GM12891 (cell line): ENCODE data around the gene UNC13C.
A peak's percentile ranks its signal among the peaks of the same experiment; 100 is the strongest.

Experiments
- DNase-seq: peaks from one replicate; pipeline ENCODE4 v3.0.0; 2011; ENCODE audit warnings: low spot score; ENCODE audit not compliant: insufficient read length
- FAIRE-seq: peaks from 2 replicates; lab custom pipeline; 2011; peaks lifted over from hg19 to GRCh38; lab: Jason Lieb, UNC
- PAX5 ChIP-seq: IDR thresholded peaks from 2 replicates; pipeline ENCODE4 v1.6.1; 2011; ENCODE audit warnings: low read length, moderate library complexity, mild to moderate bottlenecking; ENCODE audit not compliant: insufficient read depth, severe bottlenecking
- POLR2A ChIP-seq: IDR thresholded peaks from 2 replicates; pipeline ENCODE4 v1.6.1; 2011; ENCODE audit warnings: low read depth, low read length, control low read depth
- POLR2AphosphoS5 ChIP-seq: IDR thresholded peaks from 2 replicates; pipeline ENCODE4 v1.6.1; 2011; ENCODE audit warnings: low read depth, low read length, control low read depth
- POU2F2 ChIP-seq: IDR thresholded peaks from 2 replicates; pipeline ENCODE4 v1.6.1; 2011; ENCODE audit warnings: low read depth, mild to moderate bottlenecking, control low read depth, low read length, moderate library complexity
- SPI1 ChIP-seq: IDR thresholded peaks from 2 replicates; pipeline ENCODE4 v1.6.1; 2011; ENCODE audit warnings: low read depth, low read length, control low read depth
- TAF1 ChIP-seq: IDR thresholded peaks from 2 replicates; pipeline ENCODE4 v1.6.1; 2011; ENCODE audit warnings: low read depth, low read length, control low read depth

The UNC13C gene

DNA sequence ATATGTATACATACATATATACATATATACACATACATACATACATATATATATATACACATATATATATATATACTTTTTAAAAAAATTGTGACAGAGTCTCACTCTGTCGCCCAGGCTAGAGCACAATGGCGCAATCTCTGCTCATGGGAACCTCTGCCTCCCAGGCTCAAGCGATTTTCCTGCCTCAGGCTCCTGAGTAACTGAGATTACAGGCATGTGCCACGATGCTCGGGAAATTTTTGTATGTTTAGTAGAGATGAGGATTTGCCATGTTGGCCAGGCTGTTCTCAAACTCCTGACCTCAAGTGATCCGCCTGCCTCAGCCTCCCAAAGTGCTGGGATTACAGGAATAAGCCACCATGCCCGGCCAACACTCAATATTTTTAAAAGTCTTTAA lies 302.5 kb downstream of the UNC13C start:
- DNase-seq, result no peak
- TF ChIP-seq TAF1, result no peak
- no peak for TF ChIP-seq POU2F2
- no peak for TF ChIP-seq POLR2AphosphoS5
- TF ChIP-seq POLR2A, result no peak
- no peak for TF ChIP-seq SPI1
- no peak for TF ChIP-seq PAX5
- no peak for FAIRE-seq

DNA sequence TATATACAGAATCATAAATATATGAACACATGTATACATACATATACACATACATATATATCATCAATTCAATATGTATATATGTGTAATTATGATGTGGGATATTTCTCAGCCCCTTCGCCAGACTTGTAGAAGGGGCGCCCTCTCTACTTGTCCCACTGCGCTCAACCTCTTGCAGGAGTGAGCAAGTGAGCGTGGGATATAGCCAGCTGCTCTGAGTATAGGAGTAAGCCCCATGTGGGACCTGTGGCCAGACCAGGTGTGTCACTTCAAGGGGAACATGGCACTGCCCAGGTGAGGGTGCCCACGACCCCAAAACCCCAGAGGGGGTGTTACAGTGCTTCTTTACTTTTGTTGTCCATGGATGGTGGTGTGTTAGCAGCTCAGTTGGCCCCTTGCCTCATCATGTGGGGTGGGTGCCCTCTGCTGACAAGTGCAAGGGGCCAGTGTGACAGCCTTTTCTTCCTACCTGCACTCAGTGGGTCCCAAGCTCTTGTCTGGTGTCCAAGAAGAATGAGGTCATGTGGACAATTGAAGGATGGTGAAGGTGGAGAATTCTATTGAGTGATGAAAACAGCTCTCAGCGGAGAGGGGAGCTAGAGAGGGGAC lies 304.1 kb downstream of the UNC13C start:
- no peak for TF ChIP-seq SPI1
- no peak for TF ChIP-seq POU2F2
- TF ChIP-seq POLR2A, result no peak
- no peak for TF ChIP-seq PAX5
- no peak for TF ChIP-seq POLR2AphosphoS5
- TF ChIP-seq TAF1, result no peak
- DNase-seq (no peak), FAIRE-seq (no peak)

DNA sequence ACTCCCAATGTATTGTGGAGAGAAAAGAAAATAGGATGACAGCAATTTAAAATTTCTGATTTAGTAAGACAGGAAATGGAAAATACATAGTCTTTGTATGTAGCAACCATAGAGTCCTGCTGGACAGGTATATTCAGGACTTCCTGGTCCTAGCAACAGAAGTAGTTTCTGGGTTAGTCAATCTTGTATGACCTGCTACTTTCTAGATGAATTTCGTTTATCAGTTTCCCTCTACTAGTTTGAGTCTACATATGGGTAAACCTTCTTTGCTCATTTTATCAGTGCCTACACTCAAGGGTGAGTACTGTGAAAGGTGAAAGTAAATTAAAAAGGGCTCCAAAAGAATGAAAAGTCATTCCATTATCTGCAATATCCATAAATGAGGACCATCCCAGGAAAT lies 309.8 kb downstream of the UNC13C start:
- FAIRE-seq (no peak), DNase-seq (no peak)
- no peak for TF ChIP-seq SPI1
- TF ChIP-seq POU2F2, result no peak
- TF ChIP-seq PAX5, result no peak
- TF ChIP-seq POLR2AphosphoS5, result no peak
- TF ChIP-seq TAF1, result no peak
- TF ChIP-seq POLR2A, result no peak

DNA sequence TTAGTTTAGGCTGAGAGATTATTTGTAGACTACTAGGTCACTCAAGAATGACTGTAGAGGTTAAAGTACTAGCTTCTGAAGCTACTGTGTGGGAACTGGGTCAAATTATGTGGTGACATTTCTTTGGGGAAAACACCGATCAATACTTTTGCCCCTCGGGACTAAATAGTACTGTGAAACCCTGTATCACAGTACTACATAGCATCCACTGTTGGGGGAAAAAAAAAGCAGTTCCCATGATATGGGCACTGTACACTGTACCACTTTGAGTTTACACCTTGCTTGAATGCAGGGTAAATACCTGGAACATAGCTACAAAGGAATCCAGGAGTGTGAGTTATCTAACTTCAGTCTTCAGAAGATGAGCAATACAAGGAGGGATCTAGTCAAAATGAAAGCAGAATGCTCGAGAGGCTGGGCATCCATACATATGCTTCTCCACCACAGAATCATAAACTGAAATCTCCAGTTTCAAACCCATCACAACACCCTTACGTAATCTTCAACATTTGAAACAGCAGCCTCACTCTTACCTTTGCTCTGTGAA lies 311.4 kb downstream of the UNC13C start:
- peak; percentile 24; the same call in 1 of the 2 replicates for TF ChIP-seq POU2F2
- no peak for TF ChIP-seq TAF1
- TF ChIP-seq SPI1, result no peak
- no peak for TF ChIP-seq POLR2AphosphoS5
- no peak for TF ChIP-seq POLR2A
- no peak for FAIRE-seq
- no peak for DNase-seq

DNA sequence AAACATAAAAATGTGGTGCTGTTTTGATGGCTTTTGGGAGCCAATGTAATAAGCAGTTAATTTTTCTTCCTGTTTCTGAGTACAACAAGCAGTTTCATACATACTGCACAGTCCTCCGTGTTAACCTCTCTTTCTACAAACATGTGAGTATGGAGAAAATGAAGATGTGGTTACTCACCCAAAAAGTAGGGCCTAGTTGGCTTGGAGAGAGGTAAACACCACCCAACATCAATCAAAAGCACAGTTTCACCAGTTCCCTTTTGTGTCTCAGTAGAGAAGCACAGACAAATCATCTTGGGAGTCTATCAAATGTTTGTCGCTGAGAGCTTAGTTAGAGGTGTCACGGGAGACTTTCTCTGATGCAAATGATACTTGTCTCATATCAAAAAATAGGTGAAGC lies 320.2 kb downstream of the UNC13C start:
- DNase-seq, result no peak
- TF ChIP-seq POLR2A, result no peak
- peak; percentile 65 for TF ChIP-seq SPI1
- no peak for FAIRE-seq

DNA sequence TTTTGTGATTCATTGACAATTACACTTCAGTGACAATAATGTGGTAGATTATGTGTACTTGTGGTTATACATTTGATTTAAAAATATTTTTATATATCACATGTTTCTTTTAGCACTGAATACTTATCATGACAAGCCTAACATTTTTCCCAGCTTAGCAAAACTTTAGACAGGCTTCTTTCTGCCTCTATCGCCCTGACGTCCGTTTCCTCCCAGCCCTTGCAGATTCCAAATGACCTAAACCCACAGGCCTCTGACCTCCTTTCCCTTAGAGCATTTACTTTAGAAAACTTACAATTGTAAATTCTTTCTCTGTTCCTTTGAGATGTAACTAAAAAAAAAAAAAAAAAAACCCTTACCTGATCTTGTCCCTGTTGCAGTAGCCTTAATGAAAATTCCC lies 326.1 kb downstream of the UNC13C start:
- DNase-seq, result no peak
- no peak for TF ChIP-seq POLR2AphosphoS5
- no peak for TF ChIP-seq TAF1
- no peak for TF ChIP-seq SPI1
- TF ChIP-seq PAX5, result no peak
- no peak for TF ChIP-seq POLR2A
- no peak for TF ChIP-seq POU2F2
- FAIRE-seq, result no peak

DNA sequence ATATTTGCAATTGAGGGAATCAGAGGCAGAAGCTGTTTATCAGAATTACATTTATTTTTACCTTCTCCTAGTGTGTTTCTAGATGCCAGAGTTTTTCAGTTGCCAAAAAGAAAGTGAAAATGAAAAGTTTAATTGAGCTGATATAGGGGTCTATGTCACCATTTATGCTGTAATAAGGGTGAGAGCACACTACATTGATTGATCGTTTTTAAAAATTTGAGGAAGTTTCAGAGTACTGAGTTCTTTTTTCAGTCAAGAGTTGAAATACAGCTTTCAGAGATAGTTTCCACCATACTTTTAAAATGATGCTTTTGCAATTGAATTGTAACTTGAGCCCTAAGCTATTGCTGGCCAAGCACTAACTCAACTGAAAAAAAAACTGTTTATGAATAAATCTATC lies 326.9 kb downstream of the UNC13C start:
- DNase-seq, result no peak
- TF ChIP-seq TAF1, result no peak
- TF ChIP-seq POLR2A, result no peak
- TF ChIP-seq POU2F2, result no peak
- TF ChIP-seq PAX5, result no peak
- no peak for TF ChIP-seq SPI1
- no peak for TF ChIP-seq POLR2AphosphoS5
- FAIRE-seq, result no peak

DNA sequence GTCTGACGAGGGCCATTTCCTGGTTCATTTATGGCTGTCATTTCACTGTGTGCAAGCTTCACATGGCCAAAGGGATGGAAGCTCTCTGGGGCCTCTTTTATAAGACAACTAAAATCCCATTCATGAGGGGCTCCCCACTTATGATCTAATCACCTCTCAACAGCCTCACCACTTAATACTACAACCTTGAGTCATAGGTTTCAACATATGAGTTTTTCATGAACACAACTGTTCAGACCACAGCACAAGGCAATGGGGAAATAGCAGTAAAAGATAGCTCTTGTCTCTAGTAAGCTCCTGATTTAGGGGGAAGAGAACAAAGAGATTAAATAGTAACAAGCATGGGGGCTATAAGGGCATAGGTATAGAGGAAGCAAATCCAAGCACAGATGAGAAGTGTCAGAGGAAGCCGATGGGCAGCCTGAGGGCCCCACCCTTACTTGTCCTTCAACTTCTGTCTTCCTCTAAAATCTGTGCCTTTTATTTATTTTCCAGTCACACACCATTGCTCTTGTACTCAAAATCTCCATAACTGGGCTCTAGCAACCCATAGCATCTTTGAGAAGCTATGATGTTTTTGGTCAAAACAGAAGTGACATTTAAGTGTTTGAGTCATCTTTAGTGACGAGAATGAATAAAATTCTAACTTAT lies 329.1 kb downstream of the UNC13C start:
- no peak for TF ChIP-seq POLR2AphosphoS5
- TF ChIP-seq POLR2A, result no peak
- TF ChIP-seq SPI1, result no peak
- TF ChIP-seq PAX5, result no peak
- TF ChIP-seq POU2F2, result no peak
- TF ChIP-seq TAF1, result no peak
- no peak for FAIRE-seq
- DNase-seq, result no peak

DNA sequence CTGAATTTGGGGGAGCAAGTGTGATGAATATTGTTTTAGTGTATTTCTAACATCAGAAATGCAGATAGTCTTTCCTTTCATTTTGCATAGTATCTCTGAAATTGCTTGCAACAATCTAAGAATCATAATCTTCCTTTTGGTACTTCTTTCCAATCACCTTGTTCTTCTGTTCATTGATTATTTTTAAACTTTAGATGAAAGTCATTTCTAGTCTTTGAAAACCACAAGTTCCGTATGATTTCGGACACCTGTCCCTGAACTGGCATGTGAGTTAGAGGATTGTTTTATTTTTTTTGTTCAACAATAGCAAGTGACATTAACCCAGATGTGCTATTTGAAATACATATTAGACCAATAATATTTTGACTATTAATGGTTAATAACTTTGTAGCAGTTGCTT lies 329.7 kb downstream of the UNC13C start:
- FAIRE-seq (no peak), DNase-seq (no peak)
- no peak for TF ChIP-seq PAX5
- no peak for TF ChIP-seq TAF1
- TF ChIP-seq POLR2A, result no peak
- no peak for TF ChIP-seq POLR2AphosphoS5
- no peak for TF ChIP-seq SPI1
- TF ChIP-seq POU2F2, result no peak

DNA sequence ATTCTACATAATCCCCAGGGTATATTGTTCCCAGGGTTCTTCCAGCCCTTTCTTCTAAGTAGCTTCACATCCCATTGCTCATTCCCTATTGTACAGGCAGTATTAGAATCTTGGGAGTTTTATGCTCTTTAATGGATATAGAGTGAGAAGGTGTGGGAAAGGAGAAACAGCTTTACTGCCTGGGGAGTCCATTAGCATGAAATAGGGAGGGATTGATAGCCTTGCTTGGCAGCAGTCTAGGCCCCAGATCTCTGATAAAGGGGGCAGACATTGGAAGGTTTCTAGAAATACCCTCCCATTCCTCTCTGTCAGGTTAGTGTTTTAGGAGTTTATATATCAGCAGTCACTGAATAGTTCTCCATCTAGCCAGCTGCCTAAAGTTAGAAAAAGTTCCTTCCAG lies 334.3 kb downstream of the UNC13C start:
- no peak for DNase-seq
- TF ChIP-seq POU2F2 (no peak), TAF1 (no peak)
- FAIRE-seq, result no peak

DNA sequence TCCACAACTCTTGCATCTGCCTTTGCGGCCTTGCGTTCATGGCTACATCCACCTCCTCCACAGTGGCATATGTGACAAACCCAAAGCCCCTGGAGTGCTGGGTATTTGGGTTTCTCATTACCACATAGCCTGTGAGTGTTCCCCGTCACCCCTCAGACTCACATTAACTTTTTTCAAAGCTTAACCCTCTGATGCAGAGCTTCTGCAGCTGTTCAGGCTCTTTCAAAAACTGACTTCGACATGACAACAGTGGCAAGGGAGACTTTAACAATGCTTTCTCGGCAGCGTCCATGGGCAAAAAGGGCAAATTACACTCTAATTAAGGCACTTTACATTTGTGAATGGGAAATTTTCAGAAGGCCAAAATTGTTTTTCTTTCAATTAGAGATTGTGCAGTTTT lies 343.2 kb downstream of the UNC13C start:
- no peak for TF ChIP-seq POLR2A
- TF ChIP-seq POU2F2, result no peak
- no peak for TF ChIP-seq TAF1
- DNase-seq (no peak), FAIRE-seq (no peak)
